Fibroblast of the aortic adventitia (primary cell): ENCODE data around the gene FCN2. TPM values are rescaled to one million over a fixed set of nuclear protein-coding genes. Genes with fewer than 3 reads are reported as not detected.

Experiments
- DNase-seq: peaks from one replicate; pipeline ENCODE4 v3.0.0-alpha.2; 2010; ENCODE audit warnings: low read depth
- H3K4me3 ChIP-seq: 2 replicates; pipeline ENCODE4 v1.5.1; 2011; ENCODE audit warnings: low read depth, mild to moderate bottlenecking, control low read depth, low read length, moderate library complexity
- total RNA-seq: library from RNA; depleted of rRNA; stranded (reverse); fragments of >200 nt; gene quantifications from 2 replicates; pipeline ENCODE4 v1.2.3, GENCODE V29; 2012; ENCODE audit warnings: low replicate concordance
- TF ChIP-seq, protein P1 (sequence below): IDR thresholded peaks from 2 replicates; pipeline ENCODE4 v1.5.1; 2011; ENCODE audit warnings: mild to moderate bottlenecking, low read length, control low read depth, inconsistent platforms; ENCODE audit not compliant: insufficient read depth

The FCN2 gene
- total RNA-seq, 1 donor, result not detected

DNA sequence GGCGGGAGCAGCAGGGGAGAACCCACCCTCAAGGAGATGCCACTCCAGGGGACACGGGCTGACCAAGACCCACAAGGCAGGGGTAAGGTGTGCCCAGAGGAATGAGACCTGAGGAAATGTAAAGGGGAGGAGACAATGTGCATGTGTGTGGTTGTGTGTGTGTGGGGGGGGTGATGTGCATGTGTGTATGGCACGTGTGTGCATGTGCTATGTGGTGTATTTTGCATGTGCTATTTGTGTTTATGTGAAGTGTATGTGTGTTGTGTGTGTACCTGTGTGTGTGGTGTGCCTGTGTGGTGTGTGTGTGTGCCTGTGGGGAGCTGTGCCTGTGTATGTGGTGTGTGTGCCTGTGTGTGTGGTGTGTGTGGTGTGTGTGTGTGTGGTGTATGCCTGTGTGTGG, 33.5 kb upstream of the FCN2 start:
- TF ChIP-seq, protein P1, sequence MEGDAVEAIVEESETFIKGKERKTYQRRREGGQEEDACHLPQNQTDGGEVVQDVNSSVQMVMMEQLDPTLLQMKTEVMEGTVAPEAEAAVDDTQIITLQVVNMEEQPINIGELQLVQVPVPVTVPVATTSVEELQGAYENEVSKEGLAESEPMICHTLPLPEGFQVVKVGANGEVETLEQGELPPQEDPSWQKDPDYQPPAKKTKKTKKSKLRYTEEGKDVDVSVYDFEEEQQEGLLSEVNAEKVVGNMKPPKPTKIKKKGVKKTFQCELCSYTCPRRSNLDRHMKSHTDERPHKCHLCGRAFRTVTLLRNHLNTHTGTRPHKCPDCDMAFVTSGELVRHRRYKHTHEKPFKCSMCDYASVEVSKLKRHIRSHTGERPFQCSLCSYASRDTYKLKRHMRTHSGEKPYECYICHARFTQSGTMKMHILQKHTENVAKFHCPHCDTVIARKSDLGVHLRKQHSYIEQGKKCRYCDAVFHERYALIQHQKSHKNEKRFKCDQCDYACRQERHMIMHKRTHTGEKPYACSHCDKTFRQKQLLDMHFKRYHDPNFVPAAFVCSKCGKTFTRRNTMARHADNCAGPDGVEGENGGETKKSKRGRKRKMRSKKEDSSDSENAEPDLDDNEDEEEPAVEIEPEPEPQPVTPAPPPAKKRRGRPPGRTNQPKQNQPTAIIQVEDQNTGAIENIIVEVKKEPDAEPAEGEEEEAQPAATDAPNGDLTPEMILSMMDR, result no peak
- H3K4me3 ChIP-seq, result no peak overlapping the region
- no peak for DNase-seq

DNA sequence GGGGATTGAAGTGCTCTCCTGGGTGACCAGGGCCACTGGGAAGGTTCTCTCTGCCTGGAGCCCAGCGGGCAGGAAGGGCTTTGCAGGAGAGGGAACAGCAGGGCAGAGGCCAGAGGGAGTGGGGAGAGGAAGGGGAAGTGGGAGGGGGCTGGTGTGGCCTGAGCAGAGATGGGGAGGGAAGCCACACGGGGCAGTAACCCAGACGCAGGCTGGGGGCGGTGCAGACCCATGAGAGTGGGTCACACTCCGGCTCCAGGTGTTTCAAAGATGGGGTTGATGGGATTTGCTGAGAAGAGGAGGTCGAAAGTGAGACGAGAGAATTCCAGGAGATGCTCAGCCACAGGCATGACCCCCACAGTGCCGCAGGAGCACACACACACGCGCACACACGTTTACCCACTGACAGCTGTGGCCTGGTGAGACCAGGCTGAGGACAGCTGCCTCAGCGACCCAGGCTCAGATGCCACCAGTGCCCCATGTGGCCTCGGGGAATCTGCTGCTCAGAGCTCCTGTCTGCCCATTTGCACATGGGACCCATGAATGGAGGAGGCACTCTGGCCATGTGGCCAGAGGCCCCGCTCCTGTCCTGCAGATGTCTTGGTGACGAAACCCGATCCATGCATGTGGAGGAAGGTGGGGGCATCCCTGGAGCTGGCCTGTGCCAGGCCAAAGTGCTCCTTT, 32.7 kb upstream of the FCN2 start:
- H3K4me3 ChIP-seq, result no peak overlapping the region
- TF ChIP-seq, protein P1, result no peak
- DNase-seq, result no peak

DNA sequence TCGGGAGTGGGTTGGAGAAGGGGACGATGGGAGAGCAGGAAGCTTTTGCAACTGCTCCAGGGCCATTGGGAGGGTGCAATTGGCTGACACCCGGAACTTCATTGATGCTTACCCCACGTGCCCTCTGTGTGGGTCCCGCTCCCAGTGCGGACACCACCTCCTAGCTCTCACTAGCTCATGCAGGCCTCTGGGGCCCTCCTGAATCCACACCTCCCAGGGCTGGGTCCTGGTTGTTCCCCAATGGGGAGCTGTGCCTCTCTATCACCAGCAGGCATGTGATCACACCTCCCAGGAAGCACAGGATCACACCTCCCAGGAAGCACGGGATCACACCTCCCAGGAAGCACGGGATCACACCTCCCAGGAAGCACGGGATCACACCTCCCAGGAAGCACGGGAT, 32.1 kb upstream of the FCN2 start:
- no peak overlapping the region for H3K4me3 ChIP-seq
- no peak for DNase-seq
- TF ChIP-seq, protein P1, result no peak

DNA sequence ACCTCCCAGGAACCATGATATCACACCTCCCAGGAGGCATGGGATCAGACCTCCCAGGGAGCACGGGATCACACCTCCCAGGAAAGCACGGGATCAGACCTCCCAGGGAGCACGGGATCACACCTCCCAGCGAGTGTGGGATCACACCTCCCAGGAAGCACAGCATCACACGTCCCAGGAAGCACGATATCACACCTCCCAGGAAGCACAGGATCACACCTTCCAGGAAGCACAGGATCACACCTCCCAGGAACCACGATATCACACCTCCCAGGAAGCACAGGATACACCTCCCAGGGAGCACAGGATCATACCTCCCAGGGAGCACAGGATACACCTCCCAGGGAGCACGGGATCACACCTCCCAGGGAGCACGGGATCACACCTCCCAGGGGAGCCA, 30.0 kb upstream of the FCN2 start:
- H3K4me3 ChIP-seq, result no peak overlapping the region
- no peak for DNase-seq
- TF ChIP-seq, protein P1, result no peak

DNA sequence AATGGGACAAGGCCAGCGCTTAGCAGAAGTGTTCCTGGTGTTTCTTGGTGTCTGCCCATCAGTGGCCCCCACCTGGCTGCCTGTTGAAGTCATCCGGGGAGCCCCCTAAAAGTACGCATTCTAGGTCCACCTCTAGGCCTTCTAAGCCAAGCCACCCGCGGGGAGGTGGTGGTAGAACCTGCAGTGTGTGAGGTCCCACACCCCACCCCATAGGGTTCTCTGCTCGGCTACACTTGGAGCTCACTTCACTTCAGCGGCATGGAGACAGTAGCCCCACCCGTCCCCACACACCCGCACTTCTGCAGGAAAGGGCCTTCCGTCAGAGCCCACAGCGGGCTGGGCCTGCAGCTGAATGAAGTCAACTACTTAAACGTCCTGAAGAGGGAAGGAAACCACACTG, 29.6 kb upstream of the FCN2 start:
- no peak for DNase-seq
- H3K4me3 ChIP-seq, result no peak overlapping the region
- TF ChIP-seq, protein P1, result no peak

DNA sequence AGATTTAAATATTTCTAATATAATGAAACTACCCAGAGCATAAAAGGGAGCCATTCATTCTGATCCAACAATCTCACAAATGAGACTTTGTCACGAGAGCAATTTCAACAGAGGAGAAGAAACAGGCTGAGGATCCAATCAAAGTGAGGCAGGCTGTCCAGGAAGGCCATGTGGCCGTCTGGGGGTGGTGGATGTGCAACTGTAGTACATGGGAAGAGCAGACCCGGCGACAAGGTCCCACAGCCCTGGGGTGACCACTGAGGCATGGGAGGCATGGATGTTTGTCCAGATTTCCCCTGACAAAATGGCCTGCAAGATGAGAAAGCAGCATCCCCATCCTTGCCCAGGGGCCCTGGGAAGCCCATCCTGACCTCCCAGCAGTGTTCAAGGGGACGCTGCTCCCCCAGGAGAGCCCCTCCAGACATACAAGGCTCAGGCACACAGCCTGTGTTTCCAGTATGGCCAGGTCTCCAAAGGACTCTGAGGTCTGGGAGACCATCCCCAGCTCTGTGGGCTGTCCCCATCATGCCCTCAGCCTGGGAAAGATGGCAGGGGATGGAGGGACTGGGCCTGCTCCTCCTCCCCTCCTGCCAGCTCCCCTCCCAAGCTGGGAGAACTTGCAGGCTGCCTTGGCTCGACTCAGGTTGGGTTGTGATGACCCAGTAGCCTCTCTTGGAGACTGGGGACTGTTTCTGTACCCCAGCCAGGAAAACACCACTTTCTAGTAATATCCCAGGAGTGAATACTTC, 27.5 kb upstream of the FCN2 start:
- TF ChIP-seq, protein P1, result no peak
- no peak for DNase-seq
- no peak overlapping the region for H3K4me3 ChIP-seq
